Breast epithelium (tissue), 4 donors: ENCODE measurements around the gene STXBP6. TPM values are rescaled to one million over a fixed set of nuclear protein-coding genes. Genes with fewer than 3 reads are reported as not detected.

Experiments used
- DNase-seq, 2 donors: peaks; one replicate each; pipeline ENCODE4 v3.0.0-alpha.2; 2019; ENCODE audit warnings: low spot score in 2 of 2
- H3K27ac ChIP-seq, 2 donors: fragments of 200-600 bp; sonication (generic) in 1 of 2; one replicate each; pipeline ENCODE4 v1.5.1; 2016 to 2019; ENCODE audit warnings: mild to moderate bottlenecking in 1 of 2
- H3K27me3 ChIP-seq, 2 donors: fragments of 200-600 bp; sonication (generic) in 1 of 2; one replicate each; pipeline versions ENCODE4 v1.5.1 to v1.6.0; 2017 to 2019; ENCODE audit warnings: control low read depth in 1 of 2, mild to moderate bottlenecking in 1 of 2
- H3K36me3 ChIP-seq: fragments of 200-600 bp; one replicate; pipeline ENCODE4 v1.5.1; 2019
- H3K4me1 ChIP-seq, 2 donors: fragments of 200-600 bp; sonication (generic); one replicate each; pipeline ENCODE4 v1.5.1; 2016 to 2019; ENCODE audit warnings: control low read depth in 1 of 2
- H3K4me3 ChIP-seq, 3 donors: fragments of 200-600 bp; sonication (generic); 1 replicate in 2 of 3; 2 replicates in 1 of 3; pipeline ENCODE4 v1.5.1; 2016 to 2019; ENCODE audit warnings: mild to moderate bottlenecking in 3 of 3, moderate library complexity in 2 of 3
- H3K9me3 ChIP-seq, 2 donors: fragments of 200-600 bp; sonication (generic) in 1 of 2; one replicate each; pipeline ENCODE4 v1.5.1; 2016 to 2019; ENCODE audit warnings: control low read depth in 1 of 2
- CTCF ChIP-seq, 3 donors: fragments of 450-650 bp; IDR thresholded peaks; one replicate each; pipeline ENCODE4 v1.5.1; 2016 to 2017; ENCODE audit warnings: antibody characterized with exemption in 3 of 3, mild to moderate bottlenecking in 3 of 3, moderate library complexity in 3 of 3
- POLR2A ChIP-seq: fragments of 450-650 bp; IDR thresholded peaks from one replicate; pipeline ENCODE4 v1.6.1; 2016; ENCODE audit warnings: antibody characterized with exemption, mild to moderate bottlenecking, moderate library complexity
- POLR2AphosphoS5 ChIP-seq, 3 donors: sonication (generic); formaldehyde crosslinking; IDR thresholded peaks; one replicate each; pipeline ENCODE4 v1.6.1; 2017; ENCODE audit warnings: antibody characterized with exemption in 3 of 3
- intact Hi-C: fragments of 100-400 bp; cut with DNase I; formaldehyde crosslinking; loops from one replicate; pipeline ENCODE4 v1.15.1; 2023; ENCODE audit warnings: low total_unique reads
- total RNA-seq, 3 donors: library from RNA; depleted of rRNA; stranded (reverse); fragments of >200 nt; gene quantifications; one replicate each; pipeline ENCODE4 v1.1.0, GENCODE V29; 2016

The STXBP6 gene
- total RNA-seq, 3 donors from 2014 or later, result 2.6 to 8.3 (median 5.3) TPM

GRCh38 chr14:24988760-24989159 lies 61.2 kb downstream of the STXBP6 start:
- Histone ChIP-seq H3K27ac (no peak overlapping the region), H3K27me3 (no peaks in the 10 kb centered on the region), H3K4me3 (no peak overlapping the region), H3K4me1 (no peaks in the 10 kb centered on the region), H3K36me3 (no peaks in the 10 kb centered on the region), H3K9me3 (no peaks in the 10 kb centered on the region)
- DNase-seq, result no peak
- TF ChIP-seq POLR2AphosphoS5 (IDR thresholded peaks at IDR 0.05) (no peak), POLR2A (no peak), CTCF (IDR thresholded peaks at IDR 0.05) (no peak)
- intact Hi-C loops, result no loop called here

GRCh38 chr14:24986206-24986893 lies 63.6 kb downstream of the STXBP6 start:
- Histone ChIP-seq H3K27me3 (no peaks in the 10 kb centered on the region), H3K27ac (no peak overlapping the region), H3K36me3 (no peaks in the 10 kb centered on the region), H3K4me1 (no peaks in the 10 kb centered on the region), H3K4me3 (no peak overlapping the region), H3K9me3 (no peaks in the 10 kb centered on the region)
- intact Hi-C loops, result no loop called here
- DNase-seq, result no peak
- TF ChIP-seq POLR2A (no peak), POLR2AphosphoS5 (IDR thresholded peaks at IDR 0.05) (no peak), CTCF (IDR thresholded peaks at IDR 0.05) (no peak)

GRCh38 chr14:24984846-24985589 lies 64.9 kb downstream of the STXBP6 start:
- no peak for DNase-seq
- TF ChIP-seq POLR2A (no peak), CTCF (IDR thresholded peaks at IDR 0.05) (no peak), POLR2AphosphoS5 (IDR thresholded peaks at IDR 0.05) (no peak)
- intact Hi-C loops, result no loop called here
- no peaks in the 10 kb centered on the region for H3K36me3 ChIP-seq
- no peak overlapping the region for H3K27ac ChIP-seq
- no peak overlapping the region for H3K4me3 ChIP-seq
- H3K4me1 ChIP-seq, result no peaks in the 10 kb centered on the region
- H3K9me3 ChIP-seq, result no peaks in the 10 kb centered on the region
- no peaks in the 10 kb centered on the region for H3K27me3 ChIP-seq

- Histone ChIP-seq H3K4me1 (no peaks in the 10 kb centered on the region), H3K27me3 (no peaks in the 10 kb centered on the region), H3K4me3 (no peak overlapping the region), H3K9me3 (no peaks in the 10 kb centered on the region), H3K36me3 (no peaks in the 10 kb centered on the region), H3K27ac (no peak overlapping the region)
- TF ChIP-seq POLR2A (no peak), POLR2AphosphoS5 (IDR thresholded peaks at IDR 0.05) (no peak), CTCF (IDR thresholded peaks at IDR 0.05) (no peak)
- DNase-seq, result no peak
- intact Hi-C loops, result no loop called here
Measured at GRCh38 chr14:24982472-24983155, 67.3 kb downstream of the STXBP6 start.
